ENCODE measurements around the gene CTNND2.

CTNND2 gene

GRCh38 chr5:11385251-11385900, 518.9 kb downstream of the CTNND2 start:
- DNase-seq (ENCODE audit: low spot score): no peak

GRCh38 chr5:11384441-11385250, 519.6 kb downstream of the CTNND2 start:
- DNase-seq (ENCODE audit: low spot score): no peak

GRCh38 chr5:11383506-11384095, 520.6 kb downstream of the CTNND2 start:
- no peak for DNase-seq (ENCODE audit: low spot score)

- no peak for DNase-seq (ENCODE audit: low spot score)
Measured at GRCh38 chr5:11378461-11378860, 525.8 kb downstream of the CTNND2 start.

GRCh38 chr5:11377896-11378295, 526.4 kb downstream of the CTNND2 start:
- no peak for DNase-seq (ENCODE audit: low spot score)

- no peak for DNase-seq (ENCODE audit: low spot score)
Measured at GRCh38 chr5:11372191-11372590, 532.1 kb downstream of the CTNND2 start.

- no peak for DNase-seq (ENCODE audit: low spot score)
Measured at GRCh38 chr5:11371021-11371420, 533.2 kb downstream of the CTNND2 start.

- no peak for DNase-seq (ENCODE audit: low spot score)
Measured at GRCh38 chr5:11364531-11364930, 539.7 kb downstream of the CTNND2 start.

GRCh38 chr5:11363631-11364178, 540.5 kb downstream of the CTNND2 start:
- DNase-seq (ENCODE audit: low spot score): no peak

GRCh38 chr5:11361768-11362167, 542.5 kb downstream of the CTNND2 start:
- DNase-seq (ENCODE audit: low spot score): no peak

GRCh38 chr5:11357928-11358327, 546.3 kb downstream of the CTNND2 start:
- DNase-seq (ENCODE audit: low spot score): no peak

GRCh38 chr5:11355491-11355890, 548.8 kb downstream of the CTNND2 start:
- no peak for DNase-seq (ENCODE audit: low spot score)

- DNase-seq (ENCODE audit: low spot score): no peak
Measured at GRCh38 chr5:11346336-11346735, 557.9 kb downstream of the CTNND2 start.

- DNase-seq (ENCODE audit: low spot score): no peak
Measured at GRCh38 chr5:11335881-11336760, 568.1 kb downstream of the CTNND2 start.

- no peak for DNase-seq (ENCODE audit: low spot score)
Measured at GRCh38 chr5:11334404-11334803, 569.8 kb downstream of the CTNND2 start.

GRCh38 chr5:11329679-11330078, 574.6 kb downstream of the CTNND2 start:
- DNase-seq (ENCODE audit: low spot score): no peak

GRCh38 chr5:11324521-11325289, 579.5 kb downstream of the CTNND2 start:
- DNase-seq (ENCODE audit: low spot score): no peak

- no peak for DNase-seq (ENCODE audit: low spot score)
Measured at GRCh38 chr5:11323761-11324160, 580.5 kb downstream of the CTNND2 start.

GRCh38 chr5:11322133-11322532, 582.1 kb downstream of the CTNND2 start:
- no peak for DNase-seq (ENCODE audit: low spot score)

- DNase-seq (ENCODE audit: low spot score): no peak
Measured at GRCh38 chr5:11319836-11320580, 584.2 kb downstream of the CTNND2 start.

Measured in left forelimb (tissue), 1 donor.